ENCODE data around the gene PLD6. TPM values are rescaled to one million over a fixed set of nuclear protein-coding genes. Genes with fewer than 3 reads are reported as not detected.

The PLD6 gene
- total RNA-seq, 1 experiment from 2014 or later, result 11.6 TPM

DNA sequence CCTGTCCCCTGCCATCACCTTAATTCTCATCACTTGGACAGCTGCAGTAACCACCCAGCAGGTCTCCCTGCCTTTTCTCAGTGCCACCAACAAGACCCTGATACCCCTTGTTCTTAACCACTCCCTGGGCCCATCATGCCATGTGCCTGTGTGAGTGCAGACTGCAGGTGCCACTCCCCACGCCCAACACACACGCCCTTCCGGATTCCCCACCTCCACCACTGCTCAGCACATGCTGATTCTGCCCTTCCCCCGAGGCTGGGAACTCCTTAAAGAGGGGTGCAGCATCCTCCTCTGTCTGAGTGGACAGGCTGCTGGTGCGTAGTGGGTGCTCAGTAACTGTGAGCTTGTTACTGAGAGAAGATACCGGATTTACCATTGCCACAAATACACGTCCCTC is 52.4 kb downstream of the PLD6 start:
- peaks cover 47% of the 10 kb centered on the region for H3K79me2 ChIP-seq (ENCODE audit: low read length)
- no peak for ATAC-seq
- TF ChIP-seq EZH2 (IDR thresholded peaks at IDR 0.05; ENCODE audit: low read length, unreplicated experiment) (no peak), EZH2phosphoT487 (IDR thresholded peaks at IDR 0.05; ENCODE audit: borderline replicate concordance, low read length) (no peak)
- TF ChIP-seq, protein P1, sequence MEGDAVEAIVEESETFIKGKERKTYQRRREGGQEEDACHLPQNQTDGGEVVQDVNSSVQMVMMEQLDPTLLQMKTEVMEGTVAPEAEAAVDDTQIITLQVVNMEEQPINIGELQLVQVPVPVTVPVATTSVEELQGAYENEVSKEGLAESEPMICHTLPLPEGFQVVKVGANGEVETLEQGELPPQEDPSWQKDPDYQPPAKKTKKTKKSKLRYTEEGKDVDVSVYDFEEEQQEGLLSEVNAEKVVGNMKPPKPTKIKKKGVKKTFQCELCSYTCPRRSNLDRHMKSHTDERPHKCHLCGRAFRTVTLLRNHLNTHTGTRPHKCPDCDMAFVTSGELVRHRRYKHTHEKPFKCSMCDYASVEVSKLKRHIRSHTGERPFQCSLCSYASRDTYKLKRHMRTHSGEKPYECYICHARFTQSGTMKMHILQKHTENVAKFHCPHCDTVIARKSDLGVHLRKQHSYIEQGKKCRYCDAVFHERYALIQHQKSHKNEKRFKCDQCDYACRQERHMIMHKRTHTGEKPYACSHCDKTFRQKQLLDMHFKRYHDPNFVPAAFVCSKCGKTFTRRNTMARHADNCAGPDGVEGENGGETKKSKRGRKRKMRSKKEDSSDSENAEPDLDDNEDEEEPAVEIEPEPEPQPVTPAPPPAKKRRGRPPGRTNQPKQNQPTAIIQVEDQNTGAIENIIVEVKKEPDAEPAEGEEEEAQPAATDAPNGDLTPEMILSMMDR (conservative IDR thresholded peaks at IDR 0.05; ENCODE audit: low read depth, low read length), result no peak
- H4K20me1 ChIP-seq (ENCODE audit: low read length), result no peaks in the 10 kb centered on the region
- peaks cover 78% of the 10 kb centered on the region for H3K36me3 ChIP-seq (ENCODE audit: low read depth, low read length)
- H3K9me2 ChIP-seq (replicated peaks; ENCODE audit: low read length), result no peaks in the 10 kb centered on the region
- peak overlapping the region; percentile 97 for H3K27ac ChIP-seq (ENCODE audit: low read length)
- no peak overlapping the region for H2AFZ ChIP-seq (ENCODE audit: low read length)
- no TSS peak for BruUV-seq (replicated peaks)
- no peaks in the 10 kb centered on the region for H3K27me3 ChIP-seq (ENCODE audit: low read length)
- no peaks in the 10 kb centered on the region for H3K9me3 ChIP-seq (ENCODE audit: low read length)
- H3K4me2 ChIP-seq (ENCODE audit: low read length), result no peak overlapping the region
- peaks cover 34% of the 10 kb centered on the region for H3F3A ChIP-seq (ENCODE audit: low read length, unreplicated experiment)
- CTCF ChIA-PET, result no interaction called here
- DNase-seq, result no peak
- POLR2A ChIA-PET (ENCODE audit: unreplicated experiment), result no interaction called here
- H3K4me1 ChIP-seq (ENCODE audit: insufficient read depth, low read length), result peaks cover 78% of the 10 kb centered on the region
- intact Hi-C loops (cut with micrococcal nuclease), result loop anchor here (10.0 kb wide), 1 partner anchor 149 kb away; no protein-coding TSS in a partner anchor
- no peak overlapping the region for H3K4me3 ChIP-seq (ENCODE audit: low read length)
- no peak overlapping the region for H3K9ac ChIP-seq (ENCODE audit: low read length)

DNA sequence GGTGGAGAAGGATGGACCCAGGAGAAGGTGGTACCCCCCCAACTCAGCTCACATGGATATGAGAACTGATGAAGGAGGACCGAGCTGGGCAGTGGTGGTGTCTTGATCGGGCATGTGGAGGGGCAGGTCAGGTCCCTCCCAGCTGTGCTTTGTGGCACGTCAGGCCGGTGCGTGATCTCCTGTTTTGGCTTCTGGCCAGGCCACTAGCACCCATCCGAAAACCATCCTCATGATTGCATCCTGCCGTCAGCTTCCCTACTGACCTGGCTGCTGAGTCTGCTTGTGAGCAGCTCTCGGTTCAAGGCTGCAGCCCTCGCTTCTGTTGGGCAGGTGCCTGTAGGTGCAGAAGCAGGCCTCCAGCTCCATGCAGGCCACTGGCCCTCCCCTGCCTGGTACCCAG is 53.1 kb downstream of the PLD6 start:
- intact Hi-C loops (cut with micrococcal nuclease), result loop anchor here (10.0 kb wide), 1 partner anchor 148 kb away; no protein-coding TSS in a partner anchor
- no peak overlapping the region for H3K4me2 ChIP-seq (ENCODE audit: low read length)
- peak overlapping the region; percentile 97 for H3K27ac ChIP-seq (ENCODE audit: low read length)
- no peak for ATAC-seq
- no peaks in the 10 kb centered on the region for H3K9me3 ChIP-seq (ENCODE audit: low read length)
- no peaks in the 10 kb centered on the region for H4K20me1 ChIP-seq (ENCODE audit: low read length)
- no peaks in the 10 kb centered on the region for H3K27me3 ChIP-seq (ENCODE audit: low read length)
- BruUV-seq (replicated peaks), result no TSS peak
- H3K9ac ChIP-seq (ENCODE audit: low read length), result peak overlapping the region; percentile 80; the same call in 1 of the 2 replicates
- no peak overlapping the region for H2AFZ ChIP-seq (ENCODE audit: low read length)
- ChIA-PET POLR2A (ENCODE audit: unreplicated experiment) (no interaction called here), CTCF (no interaction called here)
- peaks cover 83% of the 10 kb centered on the region for H3K36me3 ChIP-seq (ENCODE audit: low read depth, low read length)
- TF ChIP-seq EZH2 (IDR thresholded peaks at IDR 0.05; ENCODE audit: low read length, unreplicated experiment) (no peak), EZH2phosphoT487 (IDR thresholded peaks at IDR 0.05; ENCODE audit: borderline replicate concordance, low read length) (no peak)
- TF ChIP-seq, protein P1 (conservative IDR thresholded peaks at IDR 0.05; ENCODE audit: low read depth, low read length), result no peak
- no peaks in the 10 kb centered on the region for H3K9me2 ChIP-seq (replicated peaks; ENCODE audit: low read length)
- no peak overlapping the region for H3K4me3 ChIP-seq (ENCODE audit: low read length)
- H3K79me2 ChIP-seq (ENCODE audit: low read length), result peaks cover 52% of the 10 kb centered on the region
- DNase-seq, result no peak
- peaks cover 85% of the 10 kb centered on the region for H3K4me1 ChIP-seq (ENCODE audit: insufficient read depth, low read length)
- peaks cover 36% of the 10 kb centered on the region for H3F3A ChIP-seq (ENCODE audit: low read length, unreplicated experiment)

GRCh38 chr17:17152385-17152784 is 53.7 kb downstream of the PLD6 start:
- no peak overlapping the region for H2AFZ ChIP-seq (ENCODE audit: low read length)
- no peaks in the 10 kb centered on the region for H3K27me3 ChIP-seq (ENCODE audit: low read length)
- no peaks in the 10 kb centered on the region for H4K20me1 ChIP-seq (ENCODE audit: low read length)
- H3K4me3 ChIP-seq (ENCODE audit: low read length), result no peak overlapping the region
- peak overlapping the region; percentile 97 for H3K27ac ChIP-seq (ENCODE audit: low read length)
- ATAC-seq (no peak), DNase-seq (no peak)
- CTCF ChIA-PET, result no interaction called here
- H3F3A ChIP-seq (ENCODE audit: low read length, unreplicated experiment), result peaks cover 36% of the 10 kb centered on the region
- TF ChIP-seq, protein P1 (conservative IDR thresholded peaks at IDR 0.05; ENCODE audit: low read depth, low read length), result no peak
- TF ChIP-seq EZH2phosphoT487 (IDR thresholded peaks at IDR 0.05; ENCODE audit: borderline replicate concordance, low read length), result no peak
- no peak for TF ChIP-seq EZH2 (IDR thresholded peaks at IDR 0.05; ENCODE audit: low read length, unreplicated experiment)
- H3K9me2 ChIP-seq (replicated peaks; ENCODE audit: low read length), result no peaks in the 10 kb centered on the region
- H3K36me3 ChIP-seq (ENCODE audit: low read depth, low read length), result peaks cover 85% of the 10 kb centered on the region
- peak overlapping the region; percentile 80 for H3K9ac ChIP-seq (ENCODE audit: low read length)
- POLR2A ChIA-PET (ENCODE audit: unreplicated experiment), result no interaction called here
- no TSS peak for BruUV-seq (replicated peaks)
- peaks cover 91% of the 10 kb centered on the region for H3K4me1 ChIP-seq (ENCODE audit: insufficient read depth, low read length)
- peak overlapping the region; percentile 55 for H3K4me2 ChIP-seq (ENCODE audit: low read length)
- intact Hi-C loops (cut with micrococcal nuclease), result loop anchor here (10.0 kb wide), 1 partner anchor 148 kb away; no protein-coding TSS in a partner anchor
- peaks cover 56% of the 10 kb centered on the region for H3K79me2 ChIP-seq (ENCODE audit: low read length)
- H3K9me3 ChIP-seq (ENCODE audit: low read length), result no peaks in the 10 kb centered on the region

All from PC-3 (cell line).